ENCODE results near the gene NEIL1. TPM values are rescaled to one million over a fixed set of nuclear protein-coding genes. Genes with fewer than 3 reads are reported as not detected.
A peak's percentile ranks its signal among the peaks of the same experiment; 100 is the strongest.
"Not testable (repeated sequence)": the region's sequence is repeated elsewhere in the genome, so short reads cannot be mapped to it uniquely, and the experiment has no call there.

Gene NEIL1, protein sequence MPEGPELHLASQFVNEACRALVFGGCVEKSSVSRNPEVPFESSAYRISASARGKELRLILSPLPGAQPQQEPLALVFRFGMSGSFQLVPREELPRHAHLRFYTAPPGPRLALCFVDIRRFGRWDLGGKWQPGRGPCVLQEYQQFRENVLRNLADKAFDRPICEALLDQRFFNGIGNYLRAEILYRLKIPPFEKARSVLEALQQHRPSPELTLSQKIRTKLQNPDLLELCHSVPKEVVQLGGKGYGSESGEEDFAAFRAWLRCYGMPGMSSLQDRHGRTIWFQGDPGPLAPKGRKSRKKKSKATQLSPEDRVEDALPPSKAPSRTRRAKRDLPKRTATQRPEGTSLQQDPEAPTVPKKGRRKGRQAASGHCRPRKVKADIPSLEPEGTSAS
- 8.7 TPM for total RNA-seq
- long read RNA-seq, partial matches to known transcripts = 0 of 4 reads
- long read RNA-seq, other reads (novel, unspliced or antisense) = 4 of 4 reads

DNA sequence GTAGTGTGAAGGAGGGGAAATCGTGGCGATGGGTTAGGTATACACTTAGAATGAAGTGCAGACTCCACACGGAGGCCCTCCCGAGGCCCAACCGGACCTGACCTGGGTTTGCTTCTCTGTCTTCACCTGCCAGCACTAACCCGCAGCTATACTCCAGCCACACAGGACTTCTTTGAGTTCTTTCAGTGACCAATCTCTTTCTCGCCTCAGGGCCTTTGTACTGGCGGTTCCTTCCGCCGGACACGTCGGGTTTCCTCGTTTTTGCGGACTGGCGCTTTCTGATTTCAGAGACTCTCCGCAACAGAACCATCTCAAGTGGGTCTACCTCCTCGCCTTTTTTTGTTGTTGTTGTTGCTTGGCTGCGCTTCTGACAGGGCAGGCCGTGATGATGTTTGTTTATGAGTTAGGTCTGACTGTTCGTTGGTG lies at the start of gene NEIL1:
TSS of gene NEIL1 (plus strand) at position 244 of the 426 bp plus-strand sequence. CDS start 1,867 bp downstream, outside the sequence.
- intact Hi-C loops (cut with DNase I) = no loop called here
- DNase-seq (ENCODE audit: missing footprints) (no peak), ATAC-seq (no peak)

DNA sequence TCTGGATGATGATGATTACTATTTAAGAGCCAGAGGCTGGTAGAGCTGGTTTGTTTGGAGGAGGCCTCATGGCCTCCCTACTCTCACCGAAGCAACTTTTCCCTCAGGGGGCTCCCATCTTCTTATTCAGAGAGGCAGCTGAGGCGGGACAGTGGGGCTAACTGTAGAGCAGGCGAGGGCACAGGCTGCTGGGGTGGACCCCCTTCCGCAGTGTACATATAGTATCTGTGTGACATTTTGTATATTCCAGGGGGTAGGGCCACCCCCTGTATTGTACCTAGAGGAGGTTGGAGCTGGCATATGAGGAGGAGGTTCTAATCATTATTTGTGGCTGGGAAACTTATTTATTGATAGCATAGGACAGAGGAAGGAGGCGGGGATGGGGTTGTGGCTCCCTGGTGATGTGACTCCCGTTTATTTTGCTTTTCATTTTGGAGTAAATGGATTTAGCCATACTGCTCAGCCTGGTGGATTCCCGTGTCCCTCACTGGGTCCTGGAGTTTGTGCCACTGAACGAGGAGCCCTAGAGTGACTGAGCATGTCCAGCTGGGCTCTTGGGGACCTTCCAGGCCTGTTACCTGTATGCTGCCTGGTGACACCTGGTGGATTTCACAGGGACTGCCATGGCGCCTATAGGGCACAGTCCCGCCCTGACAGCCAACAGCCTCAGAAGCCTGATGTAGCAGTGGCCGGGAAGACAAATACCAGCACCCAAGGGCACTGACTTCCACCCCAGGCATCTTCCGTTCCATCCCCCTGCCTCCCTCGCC lies 48.1 kb upstream of the NEIL1 start:
- peak; percentile 54 for ATAC-seq
- intact Hi-C loops (cut with DNase I) = not testable (repeated sequence)
- peak; percentile 63 for DNase-seq (ENCODE audit: missing footprints)

DNA sequence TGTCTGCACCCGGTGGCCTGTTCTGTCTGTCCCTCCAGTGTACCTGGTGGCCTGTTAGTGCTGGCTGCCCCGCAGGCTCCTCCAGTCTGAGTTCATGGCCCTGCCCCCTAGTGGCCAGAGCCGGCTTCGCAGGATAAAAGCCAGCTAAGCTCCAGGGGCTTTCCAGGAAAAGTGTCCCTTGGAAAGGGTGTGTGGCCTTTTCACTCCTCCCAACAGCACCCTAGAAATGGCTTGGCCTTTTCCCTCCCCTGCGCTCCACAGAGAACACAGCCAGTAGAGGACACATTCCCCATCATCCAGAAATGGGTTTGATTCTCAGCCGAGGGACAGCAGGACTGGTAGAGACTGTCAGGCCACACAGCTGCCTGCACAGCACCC lies 47.5 kb upstream of the NEIL1 start:
- DNase-seq (ENCODE audit: missing footprints) = peak; percentile 78
- intact Hi-C loops (cut with DNase I) = not testable (repeated sequence)
- ATAC-seq = peak; percentile 63

DNA sequence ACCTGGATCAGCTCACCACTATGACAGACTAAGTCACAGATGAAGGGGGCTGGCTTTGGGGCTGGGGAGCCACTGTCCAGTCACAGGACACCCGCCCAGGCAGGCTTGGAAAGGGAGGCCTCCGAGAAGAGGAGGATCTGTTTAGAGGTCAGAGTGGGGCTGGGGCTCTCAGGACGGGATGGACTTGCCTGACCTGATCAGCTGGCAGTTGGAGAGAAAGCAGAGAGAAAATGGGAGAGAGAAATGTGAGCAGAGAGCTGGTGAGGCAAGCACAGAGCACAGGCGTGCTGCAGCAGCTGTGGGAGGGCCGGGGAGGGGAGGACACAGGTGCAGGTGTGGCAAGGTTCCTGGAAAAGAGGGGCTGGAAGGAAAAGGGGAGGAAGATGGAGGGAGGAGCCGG lies 46.8 kb upstream of the NEIL1 start:
- intact Hi-C loops (cut with DNase I); DNase-seq (ENCODE audit: missing footprints); ATAC-seq: not testable (repeated sequence)

DNA sequence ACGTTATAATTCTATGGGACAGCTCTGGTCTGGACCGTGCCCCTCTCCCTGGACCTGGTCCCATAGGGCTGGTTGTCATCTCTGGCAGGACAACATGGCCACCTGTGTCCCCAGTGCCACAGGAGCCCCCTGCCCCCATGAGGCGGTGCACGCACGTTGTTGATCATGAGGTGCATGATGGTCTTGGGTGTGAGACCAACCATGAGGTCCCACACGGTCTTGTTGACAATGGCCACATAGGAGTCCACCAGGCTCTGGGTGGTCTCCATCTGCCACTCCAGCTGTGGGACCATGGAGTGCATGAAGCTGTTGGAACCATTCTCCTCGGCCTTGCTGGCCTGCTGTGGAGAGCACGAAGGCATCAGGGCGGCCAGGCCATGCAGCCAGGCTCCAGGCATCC lies 44.5 kb upstream of the NEIL1 start:
- DNase-seq (ENCODE audit: missing footprints) (no peak), ATAC-seq (no peak)
- intact Hi-C loops (cut with DNase I) = no loop called here

DNA sequence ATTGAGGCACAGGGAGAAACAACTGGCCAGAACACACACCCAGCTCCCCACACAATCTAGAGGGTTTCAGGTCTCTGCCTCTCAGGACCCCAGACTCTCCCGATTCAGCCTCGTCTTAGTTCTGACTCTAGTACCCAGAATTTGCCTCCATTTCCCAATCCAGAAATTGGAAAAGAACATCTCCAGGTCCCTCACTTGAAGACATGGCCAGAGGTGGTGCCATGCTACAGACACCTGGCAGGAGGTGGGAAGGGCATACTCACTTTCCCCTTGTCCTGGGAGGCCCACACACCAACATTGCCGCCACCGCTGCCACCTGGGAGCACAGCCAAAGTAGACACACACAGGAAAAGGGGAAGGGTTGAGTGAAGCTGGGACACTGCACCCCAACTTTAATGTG lies 44.1 kb upstream of the NEIL1 start:
- intact Hi-C loops (cut with DNase I); ATAC-seq; DNase-seq (ENCODE audit: missing footprints): not testable (repeated sequence)

DNA sequence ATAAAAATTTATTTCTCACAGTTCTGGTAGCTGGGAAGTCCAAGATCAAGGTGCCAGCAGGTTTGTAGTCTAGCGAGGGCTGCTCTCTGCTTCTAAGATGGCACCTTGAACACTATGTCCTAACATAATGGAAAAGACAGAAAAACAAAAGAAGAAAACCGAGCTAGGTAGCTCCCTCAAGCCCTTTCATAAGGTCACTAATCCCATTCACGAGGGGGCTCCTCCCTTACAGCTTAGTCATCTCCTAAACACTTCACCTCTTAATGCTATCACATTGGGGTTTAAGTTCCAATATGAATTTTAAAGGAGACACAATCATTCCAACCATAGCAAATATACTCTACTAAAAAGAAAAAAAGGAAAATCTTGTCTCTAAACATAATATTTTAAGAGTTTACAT lies 40.7 kb upstream of the NEIL1 start:
- intact Hi-C loops (cut with DNase I) = no loop called here
- ATAC-seq (no peak), DNase-seq (ENCODE audit: missing footprints) (no peak)

DNA sequence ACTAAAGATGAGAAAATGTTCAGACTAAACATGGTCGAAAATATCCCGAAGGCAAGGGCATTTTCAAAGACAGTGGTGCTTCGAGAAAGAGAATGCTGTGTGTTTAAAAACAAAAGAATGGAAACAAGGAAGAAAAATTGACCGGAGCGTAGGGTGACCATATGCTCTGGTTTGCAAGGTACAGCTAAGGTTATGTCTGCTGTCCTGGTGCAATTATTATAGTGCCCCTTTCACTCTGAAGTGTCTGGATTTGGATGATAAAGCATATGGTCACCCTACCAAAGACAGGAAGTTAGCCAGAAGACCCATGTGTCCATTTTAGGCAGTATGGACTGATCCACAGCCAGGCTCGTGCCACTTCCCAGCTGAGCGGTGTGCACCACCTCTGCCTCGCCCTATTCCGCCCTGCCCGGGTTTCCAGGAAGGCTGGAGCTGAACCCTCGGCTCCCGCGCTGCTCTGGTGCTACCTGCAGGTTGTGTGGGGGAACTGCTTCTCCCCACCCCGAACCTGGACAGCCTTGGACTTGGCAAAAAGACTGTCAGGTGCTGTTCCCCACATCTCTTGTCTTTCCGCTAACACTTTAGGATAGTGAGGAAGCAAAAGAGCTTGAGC lies 39.0 kb upstream of the NEIL1 start:
- peak; percentile 39 for ATAC-seq
- intact Hi-C loops (cut with DNase I) = no loop called here
- peak; percentile 65 for DNase-seq (ENCODE audit: missing footprints)

DNA sequence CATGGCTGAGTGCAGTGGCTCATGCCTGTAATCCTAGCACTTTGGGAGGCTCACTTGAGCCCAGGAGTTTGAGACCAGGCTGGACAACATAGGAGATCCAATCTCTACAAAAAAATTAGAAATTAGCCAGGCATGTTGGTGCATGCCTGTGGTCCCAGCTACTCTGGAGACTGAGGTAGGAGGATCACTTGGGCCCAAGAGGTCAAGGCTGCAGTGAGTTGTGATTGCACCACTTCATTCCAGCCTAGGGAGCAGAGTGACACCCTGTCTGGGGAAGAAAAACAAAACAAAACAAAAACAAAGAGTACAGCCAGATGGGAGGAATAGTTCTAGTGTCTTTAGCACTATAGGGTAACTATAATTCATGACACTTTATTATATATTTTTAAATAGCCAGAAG lies 37.1 kb upstream of the NEIL1 start:
- intact Hi-C loops (cut with DNase I) = no loop called here
- DNase-seq (ENCODE audit: missing footprints) (no peak), ATAC-seq (no peak)

DNA sequence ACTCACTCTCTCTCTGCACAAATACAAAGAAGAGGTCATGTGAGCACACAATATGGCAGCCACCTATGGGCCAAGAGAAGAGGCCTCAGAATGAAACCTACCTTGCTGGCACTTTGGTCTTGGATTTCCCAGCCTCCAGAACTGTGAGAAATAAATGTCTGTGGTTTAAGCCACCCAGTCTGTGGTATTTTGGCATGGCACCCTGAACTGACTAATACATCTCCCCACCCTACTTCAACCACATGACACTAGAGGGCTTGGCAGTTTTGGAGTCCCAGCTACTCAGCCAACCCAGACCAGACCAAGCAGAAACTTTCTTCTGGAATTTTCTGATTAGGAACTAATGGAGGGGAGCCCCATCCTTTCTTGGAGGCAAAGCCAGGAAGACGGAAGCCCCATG lies 34.3 kb upstream of the NEIL1 start:
- intact Hi-C loops (cut with DNase I); DNase-seq (ENCODE audit: missing footprints); ATAC-seq: not testable (repeated sequence)

DNA sequence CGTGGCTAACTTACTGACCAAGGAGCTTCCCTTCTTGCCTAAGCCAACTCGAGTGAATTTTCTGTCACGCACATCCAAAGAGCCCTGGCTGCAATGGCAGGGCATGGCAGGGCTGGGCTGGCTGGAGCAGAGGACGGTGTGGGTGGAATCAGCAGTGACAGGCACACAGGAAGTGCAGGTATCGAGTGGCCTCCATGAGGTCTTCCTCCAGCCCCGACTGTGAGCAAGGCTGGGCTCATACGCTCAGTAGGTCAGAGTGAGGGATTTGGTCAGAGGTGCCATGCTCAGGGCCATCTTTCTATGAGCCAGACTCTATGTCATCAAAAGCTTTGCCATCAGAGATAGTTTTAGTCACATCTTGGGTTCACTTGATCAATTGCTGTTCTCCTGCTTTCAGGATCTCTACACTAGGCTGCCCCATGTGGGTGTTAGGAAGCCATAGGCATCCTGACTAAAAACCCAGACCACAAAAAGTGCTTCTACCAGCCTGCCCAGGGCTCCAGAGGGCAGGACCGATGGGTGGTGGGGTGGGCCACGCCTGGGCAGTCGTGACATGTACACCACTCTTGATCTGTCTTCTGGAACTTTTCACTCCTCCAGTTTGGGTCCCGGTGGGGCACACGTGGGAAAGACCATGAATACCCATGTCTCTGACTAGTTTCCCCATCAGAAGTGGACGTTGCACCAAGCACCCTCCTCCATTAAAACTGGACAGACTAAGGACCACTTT lies 33.6 kb upstream of the NEIL1 start:
- intact Hi-C loops (cut with DNase I) = no loop called here

DNA sequence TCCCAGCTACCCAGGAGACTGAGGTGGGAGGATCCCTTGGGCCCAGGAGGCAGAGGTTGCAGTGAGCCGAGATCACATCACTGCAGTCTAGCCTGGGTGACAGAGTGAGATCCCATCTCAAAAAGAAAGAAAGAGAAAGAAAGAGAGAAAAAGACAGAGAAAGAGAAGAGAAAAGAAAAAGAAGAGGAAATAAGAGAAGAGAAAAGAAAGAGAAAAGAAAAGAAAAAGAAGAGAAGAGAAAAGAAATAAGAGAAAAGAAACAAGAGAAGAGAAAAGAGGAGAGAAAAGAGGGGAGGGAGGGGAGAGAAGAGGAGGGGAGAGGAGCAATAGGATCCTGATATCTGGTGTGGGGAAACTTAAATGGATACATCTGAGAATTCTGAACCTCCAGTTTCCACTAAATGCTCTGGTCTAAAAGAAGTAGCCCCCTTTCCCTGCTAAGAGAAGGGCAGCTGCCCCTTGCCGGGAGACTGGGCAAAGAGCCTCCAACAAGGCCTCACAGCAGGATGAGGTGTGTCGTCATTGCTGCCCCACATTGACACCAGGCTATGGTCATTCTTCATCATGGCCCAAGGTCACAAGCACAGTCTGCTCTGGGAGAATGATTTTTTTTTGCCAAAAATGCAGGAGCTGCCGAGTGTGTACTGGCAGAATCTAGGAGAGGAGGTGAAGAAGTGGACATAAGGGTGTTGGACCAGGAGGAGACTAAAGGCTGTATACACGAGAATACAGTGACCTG lies 32.1 kb upstream of the NEIL1 start:
- DNase-seq (ENCODE audit: missing footprints) (no peak), ATAC-seq (no peak)
- intact Hi-C loops (cut with DNase I) = no loop called here

More for the DNA sequence above, 33.6 kb upstream of the NEIL1 start:
- ATAC-seq = no peak
- no peak for DNase-seq (ENCODE audit: missing footprints)

DNA sequence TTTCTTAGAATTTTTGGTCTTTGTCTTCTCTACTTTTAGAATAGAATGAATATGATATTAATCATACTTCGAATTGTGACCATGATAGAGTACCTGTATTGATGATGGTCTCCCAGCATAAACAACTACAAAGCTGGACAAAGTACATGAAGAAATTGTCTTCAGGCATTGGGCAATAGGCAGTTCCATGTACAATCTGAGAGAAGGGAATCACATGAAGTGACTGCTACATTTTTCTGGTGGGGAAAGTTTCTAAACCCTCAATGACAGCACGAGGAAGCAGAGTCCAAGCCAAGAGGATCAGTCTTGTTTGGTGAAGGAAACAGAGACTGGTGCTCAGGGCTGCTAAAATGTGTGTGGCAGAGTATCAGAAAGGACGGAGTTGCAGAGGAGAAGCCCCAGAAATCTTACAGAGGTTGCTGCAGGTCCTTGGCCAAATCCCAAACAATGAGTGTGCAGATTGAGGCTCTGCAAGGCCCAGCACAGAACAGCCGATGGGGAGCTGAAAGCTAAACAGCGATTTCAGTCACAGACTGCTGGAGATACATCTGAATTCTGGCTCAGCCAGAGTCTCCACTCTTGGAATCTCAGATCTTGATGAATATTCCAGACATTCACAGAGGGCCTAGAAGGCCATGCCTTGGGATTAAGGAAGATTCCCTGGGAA lies 27.5 kb upstream of the NEIL1 start:
- DNase-seq (ENCODE audit: missing footprints); intact Hi-C loops (cut with DNase I); ATAC-seq: not testable (repeated sequence)

DNA sequence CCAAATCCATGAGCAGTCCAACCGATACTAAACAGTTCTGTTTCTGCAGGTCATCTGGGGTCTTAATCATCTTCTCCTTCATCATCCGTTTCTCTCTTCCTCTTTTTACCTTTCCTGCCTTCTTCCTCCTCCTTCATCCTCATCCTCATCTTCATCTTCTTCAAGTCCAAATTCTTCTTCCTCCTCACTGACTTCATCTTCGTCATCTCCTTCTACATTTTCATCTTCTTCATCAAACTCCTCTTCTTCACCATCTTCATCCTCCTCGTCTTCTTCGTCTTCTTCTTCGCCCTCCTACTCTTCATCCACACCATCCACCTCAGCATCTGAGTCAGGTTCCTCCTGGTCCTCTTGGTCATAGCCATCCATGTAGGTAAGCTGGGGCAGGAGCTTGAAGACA lies 25.1 kb upstream of the NEIL1 start:
- DNase-seq (ENCODE audit: missing footprints) (no peak), ATAC-seq (no peak)
- intact Hi-C loops (cut with DNase I) = no loop called here

DNA sequence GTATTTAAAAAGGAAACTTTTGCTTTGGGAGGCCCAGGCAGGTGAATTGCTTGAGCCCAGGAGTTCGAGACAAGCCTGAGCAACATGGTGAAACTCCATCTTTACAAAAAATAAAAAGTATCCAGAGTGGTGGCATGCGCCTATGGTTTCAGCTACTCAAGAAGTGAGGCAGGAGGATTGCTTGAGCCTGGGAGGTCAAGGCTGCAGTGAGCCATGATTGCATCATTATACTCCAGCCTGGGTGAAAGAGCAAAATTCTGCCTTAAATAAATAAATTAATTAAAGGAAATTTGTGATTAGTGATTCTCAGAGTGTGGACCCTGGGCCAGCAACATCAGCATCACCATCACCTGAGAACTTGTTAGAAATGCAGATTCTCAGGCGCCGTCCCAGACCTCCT lies 20.9 kb upstream of the NEIL1 start:
- intact Hi-C loops (cut with DNase I) = no loop called here
- no peak for ATAC-seq
- no peak for DNase-seq (ENCODE audit: missing footprints)

DNA sequence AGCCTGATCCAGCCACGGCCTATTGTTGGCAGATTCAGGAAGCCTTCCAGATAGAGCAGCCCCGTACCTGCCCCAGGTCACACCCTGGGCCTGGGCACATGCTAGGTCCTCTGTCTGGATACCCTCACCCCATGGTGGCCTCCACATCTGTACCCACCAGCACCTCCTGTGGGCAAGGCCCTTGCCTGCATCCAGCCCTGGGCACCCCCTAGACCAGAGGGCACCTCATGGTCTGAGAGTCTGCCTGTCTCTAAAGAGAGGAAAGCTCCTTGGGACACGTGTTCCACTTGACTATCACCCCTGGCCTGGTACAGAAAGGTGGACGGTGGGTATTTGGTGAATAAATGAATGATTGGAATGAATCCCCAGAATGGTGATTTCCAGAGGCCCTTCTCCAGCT lies 19.8 kb upstream of the NEIL1 start:
- DNase-seq (ENCODE audit: missing footprints) = no peak
- intact Hi-C loops (cut with DNase I) = no loop called here
- no peak for ATAC-seq

DNA sequence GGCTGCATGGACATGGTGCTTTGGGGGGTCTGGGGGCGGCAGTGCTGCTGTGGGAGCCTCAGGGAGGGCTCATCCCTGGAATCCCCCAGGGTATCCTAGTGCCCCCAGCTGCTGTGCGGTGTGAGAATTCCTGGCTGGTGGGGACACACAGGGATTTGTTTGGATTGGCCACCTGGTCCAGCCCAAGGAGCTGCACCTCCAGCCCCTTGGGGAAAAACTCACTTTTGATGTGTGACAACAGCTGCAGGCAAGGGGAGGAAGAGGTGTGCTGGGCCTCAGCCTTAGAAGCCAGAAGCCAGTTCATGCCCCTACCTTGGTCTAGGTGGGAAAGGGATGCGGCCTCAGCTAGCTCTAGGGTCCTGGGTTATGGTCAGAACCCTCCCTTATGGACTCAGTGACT lies 19.3 kb upstream of the NEIL1 start:
- no peak for ATAC-seq
- intact Hi-C loops (cut with DNase I) = no loop called here

More for the DNA sequence above, 19.3 kb upstream of the NEIL1 start:
- DNase-seq (ENCODE audit: missing footprints) = no peak
